Stimulated activated naive B cell treated with anti-CD40 and anti-IgM and Interleukin-4, amounts not matched to agents 10 μg/mL and 1 μg/mL and 100 μg/mL, for 72 hours (primary cell): ENCODE data around the gene CRYAA.
"Not testable (repeated sequence)": the region's sequence is repeated elsewhere in the genome, so short reads cannot be mapped to it uniquely, and the experiment has no call there.

Experiments
- ATAC-seq, 2 donors: fragments of 150-1000 bp; cut with Tn5 transposase; replicated peaks; 2 replicates each; pipeline ENCODE4 v1.10.0; 2021; ENCODE audit warnings: moderate library complexity in 1 of 2
- DNase-seq: peaks from one replicate; pipeline ENCODE4 v3.0.0; 2021
- H3K27ac Mint-ChIP-seq: one replicate; pipeline ENCODE4 v1.8.0; 2022; ENCODE audit warnings: mild to moderate bottlenecking, mixed read lengths
- H3K27me3 Mint-ChIP-seq, 2 donors: one replicate each; pipeline ENCODE4 v1.8.0; 2022; ENCODE audit warnings: mixed read lengths in 2 of 2
- H3K36me3 Mint-ChIP-seq, 2 donors: one replicate each; pipeline ENCODE4 v1.8.0; 2022; ENCODE audit warnings: mixed read lengths in 2 of 2, mild to moderate bottlenecking in 1 of 2
- H3K4me1 Mint-ChIP-seq, 2 donors: one replicate each; pipeline ENCODE4 v1.8.0; 2022; ENCODE audit warnings: mixed read lengths in 2 of 2, mild to moderate bottlenecking in 1 of 2
- H3K4me3 Mint-ChIP-seq, 2 donors: one replicate each; pipeline ENCODE4 v1.8.0; 2022; ENCODE audit warnings: mild to moderate bottlenecking in 2 of 2, mixed read lengths in 2 of 2, moderate library complexity in 1 of 2
- H3K9me3 Mint-ChIP-seq, 2 donors: one replicate each; pipeline ENCODE4 v1.8.0; 2022; ENCODE audit warnings: mixed read lengths in 2 of 2, mild to moderate bottlenecking in 1 of 2

The CRYAA gene, protein sequence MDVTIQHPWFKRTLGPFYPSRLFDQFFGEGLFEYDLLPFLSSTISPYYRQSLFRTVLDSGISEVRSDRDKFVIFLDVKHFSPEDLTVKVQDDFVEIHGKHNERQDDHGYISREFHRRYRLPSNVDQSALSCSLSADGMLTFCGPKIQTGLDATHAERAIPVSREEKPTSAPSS

GRCh38 chr21:43168708-43169107 lies at the start of gene CRYAA:
Gene CRYAA (plus strand): TSS chr21:43169008. CDS start chr21:43169100, 92 bp downstream.
- H3K27me3 Mint-ChIP-seq, DNase-seq, ATAC-seq, H3K4me3 Mint-ChIP-seq, H3K4me1 Mint-ChIP-seq, H3K9me3 Mint-ChIP-seq, H3K27ac Mint-ChIP-seq, H3K36me3 Mint-ChIP-seq: not testable (repeated sequence)

DNA sequence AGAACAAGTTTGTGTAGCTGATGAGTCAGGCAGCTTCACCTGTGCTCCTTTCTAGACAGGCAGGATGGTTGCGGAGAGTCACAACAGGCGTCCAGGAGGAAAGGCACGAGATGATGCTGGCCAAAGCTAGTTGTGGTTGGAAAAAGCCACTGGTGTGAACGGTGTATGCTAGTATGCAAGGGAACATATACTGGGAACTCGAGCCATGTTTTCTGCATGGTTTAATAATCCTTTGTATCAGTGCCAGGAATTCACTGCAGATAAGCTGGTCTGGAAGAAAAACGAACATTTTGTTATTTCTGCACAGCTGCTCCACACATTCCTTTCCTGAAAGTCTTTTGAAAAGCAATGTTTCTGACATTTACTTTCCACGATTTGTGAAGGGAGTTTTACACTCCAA lies 38.7 kb upstream of the CRYAA start:
- not testable (repeated sequence) for H3K27me3 Mint-ChIP-seq, DNase-seq, H3K36me3 Mint-ChIP-seq, ATAC-seq, H3K9me3 Mint-ChIP-seq, H3K4me3 Mint-ChIP-seq, H3K4me1 Mint-ChIP-seq, H3K27ac Mint-ChIP-seq

- not testable (repeated sequence) for H3K9me3 Mint-ChIP-seq, H3K27me3 Mint-ChIP-seq, H3K4me3 Mint-ChIP-seq, H3K4me1 Mint-ChIP-seq, H3K36me3 Mint-ChIP-seq, DNase-seq, ATAC-seq, H3K27ac Mint-ChIP-seq
These were observed 34.3 kb upstream of the CRYAA start for GRCh38 chr21:43134520-43134919.

DNA sequence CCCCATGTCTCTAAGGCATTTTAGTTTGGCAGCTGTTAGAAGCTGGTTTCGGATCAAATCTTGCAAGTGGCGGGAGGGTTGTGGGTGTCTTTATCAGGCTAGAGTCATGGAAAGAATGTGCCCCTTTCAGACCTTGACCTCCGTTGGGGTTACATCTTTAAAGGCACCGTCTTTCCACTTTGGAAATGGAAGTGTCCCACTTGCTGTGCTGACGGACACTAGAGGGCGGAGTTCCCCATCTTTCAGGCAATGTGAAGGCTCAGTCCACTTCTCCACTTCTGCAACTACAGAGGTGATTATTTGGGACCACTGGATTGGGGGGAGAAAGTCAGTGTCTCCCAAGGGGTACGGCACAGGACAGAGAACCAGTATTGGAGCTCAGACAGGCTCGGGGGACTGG lies 29.9 kb upstream of the CRYAA start:
- not testable (repeated sequence) for H3K4me3 Mint-ChIP-seq, H3K36me3 Mint-ChIP-seq, H3K27ac Mint-ChIP-seq, H3K27me3 Mint-ChIP-seq, H3K9me3 Mint-ChIP-seq, H3K4me1 Mint-ChIP-seq, DNase-seq
- ATAC-seq: peak; percentile 52 to 54

GRCh38 chr21:43141407-43141806 lies 27.4 kb upstream of the CRYAA start:
- not testable (repeated sequence) for H3K9me3 Mint-ChIP-seq, ATAC-seq, H3K27me3 Mint-ChIP-seq, H3K27ac Mint-ChIP-seq, DNase-seq, H3K4me1 Mint-ChIP-seq, H3K36me3 Mint-ChIP-seq, H3K4me3 Mint-ChIP-seq

- H3K27me3 Mint-ChIP-seq, DNase-seq, ATAC-seq, H3K36me3 Mint-ChIP-seq, H3K9me3 Mint-ChIP-seq, H3K4me1 Mint-ChIP-seq, H3K4me3 Mint-ChIP-seq, H3K27ac Mint-ChIP-seq: not testable (repeated sequence)
These were observed 22.2 kb upstream of the CRYAA start for GRCh38 chr21:43146637-43147036.

DNA sequence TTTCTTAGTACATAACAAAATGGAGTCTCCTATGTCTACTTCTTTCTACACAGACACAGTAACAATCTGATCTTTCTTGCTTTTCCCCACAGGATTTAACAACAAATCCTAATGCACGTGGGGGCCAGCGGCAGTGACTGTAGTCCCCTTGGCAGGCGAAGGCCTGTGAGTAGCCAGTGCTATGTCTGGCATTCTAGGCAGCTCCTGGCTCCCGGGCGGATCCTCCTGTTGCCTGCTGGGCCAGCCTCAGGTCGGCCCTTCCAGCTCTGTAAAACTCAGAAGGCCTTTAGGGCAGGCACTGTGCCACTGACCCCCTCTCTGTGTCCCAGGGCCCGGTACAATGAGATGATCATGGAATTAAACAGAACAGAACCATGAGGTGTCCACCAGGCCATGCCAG lies 20.8 kb upstream of the CRYAA start:
- not testable (repeated sequence) for H3K27me3 Mint-ChIP-seq, H3K4me3 Mint-ChIP-seq, ATAC-seq, H3K27ac Mint-ChIP-seq, H3K4me1 Mint-ChIP-seq, H3K9me3 Mint-ChIP-seq, DNase-seq, H3K36me3 Mint-ChIP-seq

- not testable (repeated sequence) for H3K9me3 Mint-ChIP-seq, H3K4me3 Mint-ChIP-seq, DNase-seq, H3K4me1 Mint-ChIP-seq, H3K36me3 Mint-ChIP-seq, H3K27me3 Mint-ChIP-seq, ATAC-seq, H3K27ac Mint-ChIP-seq
These were observed 19.5 kb upstream of the CRYAA start for GRCh38 chr21:43149344-43149743.

GRCh38 chr21:43153601-43154000 lies 15.2 kb upstream of the CRYAA start:
- peak in 1 of 2 donors; percentile 14 for ATAC-seq
- not testable (repeated sequence) for H3K4me3 Mint-ChIP-seq, H3K27ac Mint-ChIP-seq, H3K9me3 Mint-ChIP-seq, H3K36me3 Mint-ChIP-seq, DNase-seq, H3K4me1 Mint-ChIP-seq, H3K27me3 Mint-ChIP-seq

- H3K36me3 Mint-ChIP-seq, ATAC-seq, DNase-seq, H3K27ac Mint-ChIP-seq, H3K4me1 Mint-ChIP-seq, H3K9me3 Mint-ChIP-seq, H3K4me3 Mint-ChIP-seq, H3K27me3 Mint-ChIP-seq: not testable (repeated sequence)
These were observed 9.3 kb upstream of the CRYAA start for GRCh38 chr21:43159279-43160175.

DNA sequence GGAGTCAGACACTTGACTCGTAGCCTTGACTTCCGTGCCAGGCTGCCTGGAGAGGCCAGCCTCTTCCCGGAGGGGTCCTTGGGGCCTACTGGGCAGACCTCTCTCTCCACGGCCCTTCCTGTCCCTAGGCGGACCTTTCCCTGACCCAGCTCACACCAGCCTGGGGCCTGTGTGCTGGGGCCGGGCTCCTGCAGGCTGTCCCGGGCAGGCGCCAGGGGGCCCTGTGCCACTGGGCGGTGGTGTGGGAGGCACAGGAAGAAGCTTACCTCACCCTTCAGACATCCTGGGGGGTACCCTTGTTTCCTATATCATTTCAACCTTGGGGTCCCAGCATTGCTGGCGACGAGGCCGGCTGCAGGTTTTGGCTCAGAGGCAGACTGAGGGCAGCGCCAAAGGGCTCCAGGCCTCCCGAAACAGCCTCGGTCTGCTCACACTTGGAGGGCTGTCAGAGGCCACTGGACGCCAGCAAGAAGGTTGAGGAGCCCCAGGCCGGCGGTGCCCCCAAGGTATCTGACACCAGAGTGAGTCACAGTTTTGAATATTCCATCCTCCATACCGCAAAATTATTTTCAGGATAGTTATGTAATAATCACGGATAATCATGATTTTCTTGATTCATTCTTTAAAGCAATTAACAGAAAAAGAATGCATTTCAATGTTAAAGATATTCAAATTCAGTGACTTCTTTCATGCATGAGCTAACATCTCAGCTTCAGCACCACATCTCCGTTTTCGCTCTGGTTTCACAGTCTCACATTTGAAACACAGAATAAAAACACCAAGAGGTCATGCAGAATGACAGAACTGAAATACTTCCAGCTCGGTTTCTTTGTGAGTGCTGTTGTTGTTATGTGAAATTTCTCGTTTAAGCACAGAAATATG lies 6.7 kb upstream of the CRYAA start:
- not testable (repeated sequence) for ATAC-seq, H3K36me3 Mint-ChIP-seq, H3K27ac Mint-ChIP-seq, H3K4me1 Mint-ChIP-seq, H3K27me3 Mint-ChIP-seq, DNase-seq, H3K9me3 Mint-ChIP-seq, H3K4me3 Mint-ChIP-seq

DNA sequence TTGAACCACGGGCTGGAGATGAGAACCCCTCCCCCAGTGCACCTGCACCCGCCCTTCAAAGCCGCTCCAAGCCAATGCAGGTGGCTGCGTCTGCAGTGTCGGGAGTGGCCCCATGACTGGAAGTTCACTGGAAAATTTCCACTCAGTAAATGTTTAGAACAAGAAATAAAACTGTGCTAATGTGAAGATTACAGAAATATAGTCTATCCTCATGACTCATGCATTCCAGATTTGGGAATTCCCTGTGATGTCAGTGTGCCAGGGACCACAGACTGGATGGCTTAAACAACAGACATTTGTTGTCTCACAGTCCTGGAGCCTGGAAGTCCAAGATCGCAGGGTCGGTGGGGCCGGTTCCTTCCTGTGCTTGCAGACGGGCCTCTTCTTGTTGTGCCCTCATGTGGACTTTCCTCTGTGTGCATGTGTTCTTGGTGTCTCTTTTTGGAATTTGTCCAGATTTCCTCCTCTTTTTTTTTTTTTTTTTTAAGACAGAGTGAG lies 6.1 kb upstream of the CRYAA start:
- H3K27me3 Mint-ChIP-seq, H3K4me1 Mint-ChIP-seq, DNase-seq, H3K36me3 Mint-ChIP-seq, H3K27ac Mint-ChIP-seq, ATAC-seq, H3K9me3 Mint-ChIP-seq, H3K4me3 Mint-ChIP-seq: not testable (repeated sequence)

DNA sequence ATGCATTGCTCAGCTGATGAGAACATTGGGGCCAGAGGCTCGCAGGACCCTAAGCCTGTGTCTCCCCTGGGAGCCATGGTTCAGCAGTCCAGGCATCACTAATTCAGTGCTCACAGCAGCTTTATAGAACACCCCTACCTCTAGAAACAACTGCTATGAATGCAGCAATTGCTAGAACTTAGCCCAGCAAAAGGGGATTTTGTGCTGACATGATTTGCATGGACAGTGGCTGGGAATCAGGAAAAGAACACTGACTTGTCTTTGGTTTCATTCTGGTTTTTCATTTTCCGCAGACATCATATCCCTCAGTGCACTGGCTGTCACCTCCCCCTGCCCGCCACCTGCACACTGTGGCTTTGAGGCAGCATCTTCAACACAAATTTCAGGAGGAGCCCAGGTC lies 4.0 kb upstream of the CRYAA start:
- H3K27me3 Mint-ChIP-seq, H3K4me3 Mint-ChIP-seq, DNase-seq, H3K4me1 Mint-ChIP-seq, H3K36me3 Mint-ChIP-seq, H3K9me3 Mint-ChIP-seq, H3K27ac Mint-ChIP-seq: not testable (repeated sequence)
- peak; percentile 54 to 73 for ATAC-seq

GRCh38 chr21:43165734-43166133 lies 3.1 kb upstream of the CRYAA start:
- DNase-seq, H3K27ac Mint-ChIP-seq, H3K27me3 Mint-ChIP-seq, ATAC-seq, H3K4me1 Mint-ChIP-seq, H3K4me3 Mint-ChIP-seq, H3K9me3 Mint-ChIP-seq, H3K36me3 Mint-ChIP-seq: not testable (repeated sequence)
